ENCODE data around the gene CHRNA10.

Gene CHRNA10

GRCh38 chr11:3679077-3679476 lies 7.9 kb upstream of the CHRNA10 start:
- no peak for TF ChIP-seq CTCF (IDR thresholded peaks at IDR 0.05; ENCODE audit: borderline replicate concordance, insufficient read depth, low read depth, low read length)
- H3K4me3 ChIP-seq (ENCODE audit: low read depth, low read length), result no peak overlapping the region

- no peak for TF ChIP-seq CTCF (IDR thresholded peaks at IDR 0.05; ENCODE audit: borderline replicate concordance, insufficient read depth, low read depth, low read length)
- no peak overlapping the region for H3K4me3 ChIP-seq (ENCODE audit: low read depth, low read length)
Measured at GRCh38 chr11:3675971-3676370, 4.8 kb upstream of the CHRNA10 start.

- H3K4me3 ChIP-seq (ENCODE audit: low read depth, low read length), result no peak overlapping the region
- TF ChIP-seq CTCF (IDR thresholded peaks at IDR 0.05; ENCODE audit: borderline replicate concordance, insufficient read depth, low read depth, low read length), result no peak
Measured at GRCh38 chr11:3674189-3674588, 3.0 kb upstream of the CHRNA10 start.

DNA sequence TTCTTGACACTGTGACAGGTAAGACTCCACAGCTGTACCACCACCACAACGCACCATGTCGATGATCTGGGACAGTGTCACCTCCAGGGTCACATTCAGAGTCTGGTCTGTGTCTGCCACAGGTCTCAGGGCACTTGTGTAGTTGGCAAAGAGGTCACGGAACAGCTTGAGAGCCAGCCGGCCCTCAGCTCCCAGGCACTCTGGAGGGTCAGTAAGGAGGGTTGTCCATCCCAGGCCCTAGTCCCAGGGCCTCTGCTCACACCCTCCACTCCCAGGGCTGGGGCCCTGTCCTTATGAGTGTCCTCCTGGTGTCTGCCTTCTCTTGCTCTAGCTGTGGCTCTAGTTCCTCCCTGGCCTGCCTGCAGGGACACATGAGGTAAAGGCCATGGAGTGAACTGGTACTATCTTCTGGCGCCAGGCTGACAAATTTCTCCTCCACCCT lies 1.4 kb downstream of the CHRNA10 start:
- H3K4me3 ChIP-seq (ENCODE audit: low read depth, low read length), result no peak overlapping the region
- no peak for TF ChIP-seq CTCF (IDR thresholded peaks at IDR 0.05; ENCODE audit: borderline replicate concordance, insufficient read depth, low read depth, low read length)

- H3K4me3 ChIP-seq (ENCODE audit: low read depth, low read length), result no peak overlapping the region
- TF ChIP-seq CTCF (IDR thresholded peaks at IDR 0.05; ENCODE audit: borderline replicate concordance, insufficient read depth, low read depth, low read length), result no peak
Measured at GRCh38 chr11:3669128-3669527, 2.1 kb downstream of the CHRNA10 start.

- H3K4me3 ChIP-seq (ENCODE audit: low read depth, low read length), result no peak overlapping the region
- TF ChIP-seq CTCF (IDR thresholded peaks at IDR 0.05; ENCODE audit: borderline replicate concordance, insufficient read depth, low read depth, low read length), result no peak
Measured at GRCh38 chr11:3667149-3668035, 3.8 kb downstream of the CHRNA10 start.

- no peak for TF ChIP-seq CTCF (IDR thresholded peaks at IDR 0.05; ENCODE audit: borderline replicate concordance, insufficient read depth, low read depth, low read length)
Measured at GRCh38 chr11:3666023-3666530, 5.1 kb downstream of the CHRNA10 start.

More at GRCh38 chr11:3666023-3666530, 5.1 kb downstream of the CHRNA10 start:
- no peak overlapping the region for H3K4me3 ChIP-seq (ENCODE audit: low read depth, low read length)
